ENCODE data around the gene TPRA1.
A peak's percentile ranks its signal among the peaks of the same experiment; 100 is the strongest.

The TPRA1 gene

GRCh38 chr3:127634653-127635052 lies 44.1 kb upstream of the TPRA1 start:
- Histone ChIP-seq H3K36me3 (no peaks in the 10 kb centered on the region), H3K4me1 (peaks cover 0 to 10% (median 7%) of the 10 kb centered on the region in 4 donors), H3K27me3 (peaks cover 0 to 12% of the 10 kb centered on the region in 2 donors), H3K4me3 (no peak overlapping the region), H3K27ac (no peak overlapping the region), H3K9me3 (no peaks in the 10 kb centered on the region)
- DNase-seq, result no peak
- intact Hi-C loops (cut with DNase I; ENCODE audit: low total_unique reads), result no loop called here
- TF ChIP-seq CTCF (IDR thresholded peaks at IDR 0.05), result no peak

- intact Hi-C loops (cut with DNase I; ENCODE audit: low total_unique reads), result no loop called here
- H3K9me3 ChIP-seq, result no peaks in the 10 kb centered on the region
- H3K27me3 ChIP-seq, result peaks cover 0 to 12% of the 10 kb centered on the region in 2 donors
- H3K27ac ChIP-seq, result no peak overlapping the region
- no peak for DNase-seq
- TF ChIP-seq CTCF (IDR thresholded peaks at IDR 0.05), result no peak
- H3K4me3 ChIP-seq, result no peak overlapping the region
- H3K36me3 ChIP-seq, result no peaks in the 10 kb centered on the region
- H3K4me1 ChIP-seq, result peaks cover 0 to 18% (median 11%) of the 10 kb centered on the region in 4 donors
These were observed 41.7 kb upstream of the TPRA1 start for GRCh38 chr3:127632035-127632820.

GRCh38 chr3:127630811-127631714 lies 40.5 kb upstream of the TPRA1 start:
- no peak for DNase-seq
- H3K9me3 ChIP-seq, result no peaks in the 10 kb centered on the region
- intact Hi-C loops (cut with DNase I; ENCODE audit: low total_unique reads), result no loop called here
- no peaks in the 10 kb centered on the region for H3K36me3 ChIP-seq
- peaks cover 0 to 12% of the 10 kb centered on the region in 2 donors for H3K27me3 ChIP-seq
- TF ChIP-seq CTCF (IDR thresholded peaks at IDR 0.05), result no peak
- H3K4me3 ChIP-seq, result no peak overlapping the region
- H3K4me1 ChIP-seq, result peaks cover 0 to 18% (median 11%) of the 10 kb centered on the region in 4 donors
- no peak overlapping the region for H3K27ac ChIP-seq

GRCh38 chr3:127629467-127630403 lies 39.2 kb upstream of the TPRA1 start:
- intact Hi-C loops (cut with DNase I; ENCODE audit: low total_unique reads), result no loop called here
- no peak for TF ChIP-seq CTCF (IDR thresholded peaks at IDR 0.05)
- DNase-seq, result no peak
- Histone ChIP-seq H3K27ac (no peak overlapping the region), H3K4me3 (peak overlapping the region; percentile 48 to 64), H3K36me3 (no peaks in the 10 kb centered on the region), H3K9me3 (no peaks in the 10 kb centered on the region), H3K4me1 (peaks cover 0 to 18% (median 11%) of the 10 kb centered on the region in 4 donors), H3K27me3 (peaks cover 0 to 12% of the 10 kb centered on the region in 2 donors)

Data from tibial artery (tissue), 4 donors.